GM12892 (cell line): ENCODE data around the gene SLC35E1.

Experiments
- POLR2A ChIP-seq: IDR thresholded peaks from 2 replicates; pipeline ENCODE4 v1.6.1; 2011; ENCODE audit warnings: low read depth, low read length, control low read depth
- POLR2AphosphoS5 ChIP-seq: IDR thresholded peaks from 2 replicates; pipeline ENCODE4 v1.6.1; 2011; ENCODE audit warnings: low read depth, low read length, control low read depth

DNA sequence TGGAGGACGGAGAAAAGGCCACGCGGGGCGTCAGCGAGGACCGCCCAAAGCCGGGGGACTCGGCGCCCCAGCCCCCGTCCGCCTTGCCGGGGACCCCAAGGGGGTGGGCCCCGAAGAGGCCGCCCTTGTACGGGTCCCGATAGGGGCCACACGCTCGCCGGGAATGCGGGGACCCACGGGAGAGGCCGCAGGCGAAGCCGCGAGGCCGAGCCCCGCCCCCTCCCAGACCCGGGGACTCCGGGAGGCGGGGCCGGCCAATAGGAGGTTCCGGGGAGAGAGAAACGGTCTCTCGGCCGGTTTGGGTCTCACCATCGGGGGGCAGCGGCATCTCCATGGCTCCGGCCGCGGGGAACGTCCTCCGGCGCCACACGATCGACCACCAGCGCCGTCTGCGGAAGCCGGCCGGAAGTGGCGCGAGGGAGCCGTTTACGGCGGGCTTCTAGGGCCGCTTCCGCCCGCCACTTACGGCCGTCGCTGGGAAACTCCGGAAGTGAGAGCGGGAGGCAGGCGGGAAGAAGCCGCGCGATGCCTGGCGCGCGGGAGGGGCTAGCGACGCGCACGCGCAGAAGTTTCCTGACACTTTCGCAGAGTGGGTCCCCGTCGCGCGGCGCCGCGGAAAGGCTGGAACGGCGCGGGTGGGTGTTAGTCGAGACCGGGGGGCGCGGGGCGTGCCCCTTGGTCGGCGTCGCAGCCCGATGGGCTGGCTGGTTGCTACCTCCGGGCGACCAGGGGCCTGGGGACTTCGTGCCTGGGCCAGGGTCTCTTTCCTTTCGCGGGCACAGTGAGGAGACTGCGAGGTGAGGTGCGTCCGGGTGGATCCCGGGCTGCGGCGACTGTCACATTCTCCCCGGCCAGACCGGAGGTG is 29.9 kb downstream of the SLC35E1 start, which contains the start of gene CHERP:
- peak; percentile 86 for TF ChIP-seq POLR2A
- peak; percentile 84 for TF ChIP-seq POLR2AphosphoS5
